Suppressor macrophage treated with lipopolysaccharide for 4 hours (primary cell): Measurements from ENCODE around the gene TBC1D5.
A peak's percentile ranks its signal among the peaks of the same experiment; 100 is the strongest.

Source experiments
- DNase-seq: peaks from one replicate; pipeline ENCODE4 v3.0.0-alpha.2; 2020

TBC1D5 gene

GRCh38 chr3:17459470-17459993 is 282.9 kb downstream of the TBC1D5 start:
- DNase-seq = no peak

GRCh38 chr3:17456650-17457049 is 285.8 kb downstream of the TBC1D5 start:
- no peak for DNase-seq

DNA sequence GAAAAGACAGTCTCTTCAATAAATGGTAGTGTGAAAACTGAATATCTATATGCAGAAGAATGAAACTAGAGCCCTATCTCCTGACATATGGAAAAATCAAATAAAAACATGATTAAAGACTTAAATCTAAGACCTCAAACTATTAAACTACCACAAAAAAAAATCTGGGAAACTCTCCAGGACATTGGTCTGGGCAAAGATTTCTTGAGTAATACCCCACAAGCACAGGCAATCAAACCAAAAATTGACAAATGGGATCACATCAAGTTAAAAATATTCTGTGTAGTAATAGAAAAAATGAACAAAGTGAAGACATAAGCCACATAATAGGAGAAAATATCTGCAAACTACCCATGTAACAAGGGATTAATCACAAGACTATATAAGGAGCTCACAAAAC is 286.4 kb downstream of the TBC1D5 start:
- no peak for DNase-seq

DNA sequence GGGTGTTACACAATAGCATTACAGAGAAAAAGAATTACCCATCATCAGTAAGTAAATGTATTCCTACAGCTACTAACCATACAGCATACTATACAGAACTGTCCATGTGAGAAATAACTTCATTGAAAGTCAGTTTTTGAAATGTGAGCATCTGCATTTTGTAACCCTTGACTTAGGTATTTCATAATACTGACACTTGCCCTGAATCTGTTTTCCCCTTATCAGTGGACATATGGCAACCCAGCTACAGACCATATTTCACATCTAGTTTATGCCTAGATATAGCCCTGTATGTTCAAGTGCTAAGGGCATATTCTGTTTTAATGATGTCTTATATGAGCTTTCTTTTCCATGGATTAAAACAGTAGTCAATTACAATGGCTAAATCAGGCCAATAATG is 297.6 kb downstream of the TBC1D5 start:
- DNase-seq = no peak

GRCh38 chr3:17443142-17443541 is 299.3 kb downstream of the TBC1D5 start:
- no peak for DNase-seq

- DNase-seq = peak; percentile 11
Observed at GRCh38 chr3:17442332-17443049, 299.9 kb downstream of the TBC1D5 start.

DNA sequence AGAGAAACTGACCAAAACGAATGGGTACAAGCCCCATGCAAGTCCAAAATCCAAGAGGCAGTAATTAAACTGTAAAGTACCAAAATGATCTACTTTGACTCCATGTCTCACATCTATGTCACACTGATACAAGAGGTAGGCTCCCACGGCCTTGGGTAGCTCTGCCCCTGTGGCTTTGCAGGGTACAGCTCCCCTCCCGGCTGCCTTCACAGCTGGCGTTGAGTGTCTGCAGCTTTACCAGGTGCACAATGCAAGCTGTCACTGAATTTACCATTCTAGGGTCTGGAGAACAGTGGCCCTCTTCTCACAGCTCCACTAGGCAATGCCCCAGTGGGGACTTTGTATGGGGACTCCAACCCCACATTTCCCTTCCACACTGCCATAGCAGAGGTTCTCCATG is 308.6 kb downstream of the TBC1D5 start:
- DNase-seq = no peak

DNA sequence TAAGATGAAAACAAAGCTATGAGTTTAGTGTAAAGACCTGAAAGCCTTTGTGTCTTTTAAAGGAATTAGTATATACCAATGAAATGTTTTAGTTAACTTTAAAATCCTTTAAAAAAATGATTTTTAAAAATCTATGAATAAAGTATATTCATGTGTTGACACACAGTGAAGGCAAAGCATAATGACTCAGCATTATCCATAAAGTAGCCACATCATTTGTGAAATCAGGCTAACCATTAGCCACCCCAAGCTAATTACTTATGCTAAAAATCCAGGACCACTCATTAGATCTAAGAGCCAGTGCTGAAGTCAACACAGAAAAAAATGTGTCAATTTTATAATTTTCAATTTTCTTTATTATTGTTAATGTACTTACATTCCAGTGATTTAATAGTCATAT is 310.2 kb downstream of the TBC1D5 start:
- DNase-seq = no peak

GRCh38 chr3:17431484-17432045 is 310.9 kb downstream of the TBC1D5 start:
- DNase-seq = no peak

DNA sequence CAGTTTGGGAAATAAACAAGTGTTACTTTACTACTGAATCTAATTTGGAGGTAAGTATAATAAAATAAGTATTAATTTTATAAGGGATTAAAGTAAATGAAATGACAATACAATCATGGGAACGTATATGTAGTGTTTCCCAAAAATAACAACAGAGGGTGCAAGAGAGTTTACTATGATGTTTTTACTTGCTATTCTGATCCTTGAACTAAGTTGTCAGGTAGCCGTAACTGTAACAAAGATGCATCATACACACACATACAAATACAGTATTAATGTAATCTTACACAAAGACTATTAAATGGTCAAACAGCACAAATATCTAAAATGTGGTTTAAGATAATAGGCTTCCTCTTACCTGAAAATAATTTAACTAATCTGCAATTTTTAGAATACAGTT is 311.4 kb downstream of the TBC1D5 start:
- DNase-seq = peak; percentile 25

DNA sequence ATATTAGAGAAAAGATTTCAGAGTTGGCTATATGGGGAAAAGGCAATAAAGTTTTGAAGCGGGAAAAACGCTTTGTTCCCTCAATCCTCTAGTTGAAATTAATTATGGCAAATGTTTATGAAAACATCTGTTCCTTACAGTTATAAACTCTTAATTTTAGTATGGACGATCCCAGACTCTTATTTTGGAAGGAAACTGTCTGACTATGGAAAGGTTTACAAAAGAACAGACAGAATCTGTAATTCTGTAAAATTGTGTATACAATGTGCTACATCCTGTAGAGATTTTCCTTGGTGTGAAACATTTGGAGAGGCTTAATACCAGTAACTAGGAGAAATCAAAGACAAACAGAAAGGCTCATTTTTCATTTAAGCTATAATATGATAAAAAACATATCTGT is 311.8 kb downstream of the TBC1D5 start:
- DNase-seq = no peak

DNA sequence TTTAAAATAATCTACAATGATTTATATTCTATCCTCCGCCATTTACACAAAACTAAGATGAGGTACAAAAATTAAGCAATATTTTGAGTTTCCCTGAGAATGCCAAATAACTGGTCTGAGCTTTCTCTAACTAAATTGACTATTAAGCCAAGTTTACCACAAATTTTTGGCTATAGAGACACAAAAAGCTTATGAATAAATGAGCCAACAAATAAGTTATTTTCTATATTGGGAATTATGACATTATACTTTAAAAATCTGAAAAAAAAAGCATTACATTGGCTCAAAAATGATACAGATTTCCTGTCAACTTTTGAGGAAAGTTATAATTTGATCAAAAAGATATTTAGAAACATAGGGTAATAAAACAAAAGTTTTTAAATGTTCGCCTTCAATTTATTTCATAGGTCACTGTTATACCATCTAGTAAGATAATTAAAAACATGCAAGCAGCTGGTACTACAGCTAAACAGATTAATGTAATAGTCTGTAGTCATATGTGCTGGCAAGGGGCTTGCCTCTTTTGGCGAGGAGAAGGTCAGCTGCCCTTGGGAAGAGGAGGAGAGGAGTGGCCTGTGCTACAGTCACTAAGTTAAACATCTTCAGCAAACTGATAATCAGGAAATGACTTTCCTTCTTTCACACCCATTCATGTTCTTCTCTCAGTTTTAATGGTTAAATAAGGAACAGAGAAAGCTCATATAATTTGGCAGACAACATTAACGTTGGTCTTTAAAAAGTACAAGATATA is 318.5 kb downstream of the TBC1D5 start:
- no peak for DNase-seq

GRCh38 chr3:17422636-17423035 is 319.8 kb downstream of the TBC1D5 start:
- DNase-seq = no peak

GRCh38 chr3:17420668-17421067 is 321.8 kb downstream of the TBC1D5 start:
- no peak for DNase-seq

- DNase-seq = peak; percentile 70
Observed at GRCh38 chr3:17412950-17413530, 329.4 kb downstream of the TBC1D5 start.

DNA sequence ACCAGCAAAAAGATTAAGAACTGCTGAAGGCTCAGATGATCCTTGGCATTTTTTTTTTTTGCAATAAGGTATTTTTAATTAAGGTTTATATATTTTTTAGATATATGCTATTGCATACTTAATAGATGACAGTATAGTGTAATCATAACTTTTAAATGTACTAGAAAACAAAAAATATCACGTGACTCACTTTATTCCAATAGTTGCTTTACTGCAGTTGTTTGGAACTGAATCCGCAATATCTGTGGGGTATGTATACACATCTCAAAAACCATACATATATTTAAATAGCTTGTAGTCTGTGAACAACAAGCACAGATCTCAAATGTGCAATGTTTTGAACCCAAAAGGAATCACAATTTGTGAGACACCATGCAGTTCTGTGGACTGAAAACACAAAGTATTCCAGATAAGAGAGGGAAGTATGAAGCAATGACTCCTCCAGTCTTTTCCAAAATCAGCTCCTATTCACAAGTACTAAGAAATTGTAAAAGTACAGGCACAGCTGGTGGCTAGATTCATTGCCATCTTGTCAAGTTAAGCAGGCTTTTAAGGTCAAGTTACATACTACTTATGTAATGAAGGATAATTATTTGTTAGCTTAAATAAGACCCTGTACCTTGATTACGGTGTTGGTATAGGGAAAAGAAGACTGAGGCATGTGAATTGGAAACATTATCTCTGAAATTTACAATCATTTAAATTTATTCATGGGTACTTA is 331.1 kb downstream of the TBC1D5 start:
- DNase-seq = no peak

DNA sequence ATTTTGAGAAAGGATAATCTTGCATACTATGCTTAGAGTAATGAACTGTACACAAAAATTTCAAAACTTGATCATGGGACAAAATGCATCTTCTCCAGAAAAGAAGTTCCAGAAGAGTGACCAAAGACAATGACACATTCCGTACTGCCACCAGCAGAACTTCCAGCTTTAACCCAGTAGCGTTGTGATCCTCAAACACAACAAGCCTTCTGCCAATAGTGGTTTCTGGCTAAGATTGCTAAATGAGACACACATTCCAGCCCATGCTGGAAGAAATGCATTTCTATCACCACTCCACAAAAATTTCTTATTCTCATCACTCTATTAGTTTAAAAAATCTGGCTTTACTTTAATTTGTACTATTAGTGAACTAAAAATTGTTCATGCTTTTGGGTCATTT is 334.9 kb downstream of the TBC1D5 start:
- DNase-seq = no peak

DNA sequence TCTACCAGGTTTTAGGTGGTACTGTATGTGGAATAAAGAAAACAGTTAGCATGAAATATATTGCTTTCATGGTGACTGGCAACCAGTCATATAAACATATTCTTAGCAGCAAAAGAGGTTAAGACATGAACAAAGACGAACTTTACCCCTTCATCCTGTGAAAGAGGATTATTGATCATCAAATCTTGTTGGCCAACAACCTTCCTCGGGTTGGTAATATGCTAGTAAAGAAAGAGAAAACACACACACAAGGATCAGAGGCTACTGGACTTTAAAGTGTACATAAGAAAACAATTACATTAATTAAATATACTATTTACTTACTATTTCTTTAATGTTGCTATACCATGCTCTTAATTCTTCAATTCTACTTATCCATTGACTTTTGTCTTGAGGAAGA is 337.9 kb downstream of the TBC1D5 start:
- no peak for DNase-seq

DNA sequence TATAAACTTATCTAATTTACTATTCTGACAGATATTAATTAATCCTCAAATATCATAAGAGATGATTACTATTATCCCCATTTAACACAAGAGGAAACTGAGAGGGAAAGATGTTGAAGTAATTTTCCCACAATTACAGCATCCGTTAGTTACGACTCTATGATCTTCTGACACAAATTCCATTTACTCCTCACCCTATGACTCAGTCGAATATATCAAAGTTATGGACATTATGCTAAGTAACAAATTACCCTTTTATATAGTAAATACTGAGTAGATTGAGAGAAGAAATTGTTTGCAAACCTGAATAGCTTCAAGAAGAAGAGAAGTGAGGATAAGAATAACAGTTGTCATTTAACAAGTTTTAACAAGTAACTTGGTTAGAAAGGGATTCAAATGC is 340.0 kb downstream of the TBC1D5 start:
- no peak for DNase-seq

GRCh38 chr3:17401912-17402311 is 340.5 kb downstream of the TBC1D5 start:
- no peak for DNase-seq

DNA sequence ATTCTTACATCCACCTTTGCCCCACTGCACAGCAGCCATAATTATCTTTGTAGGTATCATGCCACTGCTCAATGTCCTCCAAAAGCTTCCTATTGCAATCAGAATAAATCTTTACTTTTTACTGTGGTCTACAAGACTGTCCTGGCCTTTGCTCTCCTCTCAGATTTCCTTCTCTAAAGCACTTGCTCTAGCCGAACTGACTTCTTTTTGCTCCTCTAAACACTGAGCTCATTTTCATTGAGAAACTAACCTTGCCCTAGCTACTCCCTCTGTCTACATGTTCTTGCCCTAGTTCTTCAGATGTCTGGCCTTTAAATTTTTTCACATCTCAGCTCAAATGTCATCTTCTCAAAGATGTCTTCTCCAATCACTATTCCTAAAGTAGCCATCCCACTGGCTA is 342.8 kb downstream of the TBC1D5 start:
- DNase-seq = no peak

GRCh38 chr3:17398959-17399551 is 343.4 kb downstream of the TBC1D5 start:
- DNase-seq = peak; percentile 33

- DNase-seq = no peak
Observed at GRCh38 chr3:17396036-17396435, 346.4 kb downstream of the TBC1D5 start.
